NCI-H146 (cell line): ENCODE results near the gene DLG3.

Experiments used
- DNase-seq: peaks from one replicate; lab custom pipeline; 2025; lab: John Stamatoyannopoulos, UW

Gene DLG3

DNA sequence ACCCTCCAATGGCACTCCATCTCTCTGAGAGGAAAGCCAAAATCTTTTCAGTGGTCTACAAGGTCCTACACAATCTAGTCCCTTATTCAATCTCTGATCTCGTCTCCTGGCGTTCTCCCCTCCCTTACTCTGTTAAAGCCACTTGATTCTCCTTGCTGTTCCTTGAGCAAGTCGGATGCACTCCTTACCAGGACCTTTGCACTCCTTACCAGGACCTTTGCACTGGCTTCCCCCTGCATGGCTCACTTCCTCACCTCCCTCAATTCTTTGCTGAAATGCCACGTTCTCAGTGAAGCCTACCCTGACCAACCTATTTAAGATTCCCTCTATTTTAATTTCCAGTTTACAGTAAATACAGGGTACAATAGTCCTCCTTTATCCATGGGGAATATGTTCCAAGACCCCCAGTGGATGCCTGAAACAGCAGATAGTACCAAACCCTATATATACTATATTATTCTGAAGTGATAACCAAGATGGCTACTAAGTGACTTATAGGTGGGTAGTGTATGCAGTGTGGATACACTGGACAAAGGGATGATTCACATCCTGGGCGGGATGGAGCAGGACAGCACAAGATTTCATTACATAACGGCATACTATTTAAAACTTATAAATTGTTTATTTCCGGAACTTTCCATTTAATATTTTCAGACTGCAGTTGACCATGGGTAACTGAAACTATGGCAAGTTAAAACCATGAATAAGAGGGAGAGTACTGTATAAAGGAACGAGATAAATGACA, 6.5 kb upstream of the DLG3 start:
- DNase-seq: no peak

DNA sequence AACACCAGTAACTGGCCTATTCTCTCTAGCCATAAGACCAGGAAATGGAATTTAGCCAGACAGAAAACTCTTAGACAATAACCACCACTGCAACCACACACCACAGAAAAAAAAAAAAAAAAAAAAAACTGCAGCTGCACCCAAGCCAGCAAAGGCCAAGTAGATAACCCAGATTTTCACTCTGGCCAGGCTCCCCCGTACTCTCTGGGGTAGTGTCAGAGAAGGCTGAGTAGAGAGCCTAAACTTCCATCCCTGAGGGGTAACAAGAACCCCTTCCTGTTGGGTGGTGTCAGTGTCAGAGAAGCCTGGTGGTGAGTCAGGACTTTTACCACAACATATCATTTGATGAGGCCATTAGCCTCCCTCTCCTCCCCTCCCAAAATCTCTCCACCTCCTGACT, 5.6 kb upstream of the DLG3 start:
- no peak for DNase-seq

DNA sequence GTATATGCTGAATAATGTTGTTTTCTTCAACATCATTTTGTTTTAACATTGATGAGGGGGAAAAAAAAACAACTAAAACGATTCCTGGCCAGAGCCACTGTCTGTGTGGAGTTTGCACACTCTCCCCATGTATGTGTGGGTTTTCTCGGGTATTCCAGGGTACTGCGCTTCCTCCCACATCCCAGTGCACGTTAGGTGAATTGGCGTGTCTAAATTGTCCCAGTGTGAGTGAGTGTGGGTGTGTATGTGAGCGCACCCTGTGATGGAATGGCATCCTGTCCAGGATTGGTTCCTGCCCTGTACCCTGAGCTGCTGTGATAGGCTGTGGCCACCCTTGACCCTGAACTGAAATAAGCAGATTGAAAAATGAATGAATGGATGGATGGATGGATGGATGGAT, 2.4 kb upstream of the DLG3 start:
- DNase-seq: no peak

DNA sequence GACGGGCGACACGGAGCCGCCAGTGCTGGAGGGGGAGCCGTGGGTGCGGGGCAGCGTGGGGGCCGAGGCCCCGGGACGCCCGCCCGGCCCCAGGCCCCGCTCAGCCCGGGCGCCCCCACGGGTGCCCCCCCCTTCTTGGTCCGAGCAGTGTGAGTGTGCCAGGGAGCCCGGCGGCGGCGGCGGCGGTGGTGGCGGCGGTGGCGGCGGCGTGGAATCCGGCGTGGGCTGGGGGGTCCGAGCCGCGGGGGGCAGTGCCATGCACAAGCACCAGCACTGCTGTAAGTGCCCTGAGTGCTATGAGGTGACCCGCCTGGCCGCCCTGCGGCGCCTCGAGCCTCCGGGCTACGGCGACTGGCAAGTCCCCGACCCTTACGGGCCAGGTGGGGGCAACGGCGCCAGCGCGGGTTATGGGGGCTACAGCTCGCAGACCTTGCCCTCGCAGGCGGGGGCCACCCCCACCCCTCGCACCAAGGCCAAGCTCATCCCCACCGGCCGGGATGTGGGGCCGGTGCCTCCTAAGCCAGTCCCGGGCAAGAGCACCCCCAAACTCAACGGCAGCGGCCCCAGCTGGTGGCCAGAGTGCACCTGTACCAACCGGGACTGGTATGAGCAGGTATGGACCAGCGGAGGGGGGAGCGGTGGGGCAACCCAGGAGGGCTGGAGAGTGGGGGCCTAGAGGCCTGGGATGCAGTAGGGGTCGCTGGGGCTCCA, 466 bp downstream of the DLG3 start:
- DNase-seq: peak; percentile 5

DNA sequence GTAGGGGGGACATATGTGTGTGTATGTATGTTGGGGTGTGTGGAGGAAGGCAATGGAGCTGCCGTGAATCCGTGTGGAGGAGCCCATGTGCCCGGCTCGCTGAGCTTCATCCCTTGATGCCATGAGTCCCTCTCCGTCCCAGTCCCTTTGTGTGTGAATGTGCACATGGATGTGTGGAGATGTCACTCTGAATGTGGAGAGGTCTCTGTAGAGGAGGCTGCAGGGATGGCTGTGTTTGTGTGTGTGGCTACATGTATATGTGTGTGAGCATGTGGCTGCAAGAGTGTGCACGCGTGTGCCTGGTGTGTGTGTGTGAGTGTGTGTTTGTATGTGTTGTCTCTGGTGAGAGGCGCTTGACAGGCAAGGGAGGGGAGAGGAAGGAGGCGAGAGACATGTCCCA, 1.3 kb downstream of the DLG3 start:
- no peak for DNase-seq

DNA sequence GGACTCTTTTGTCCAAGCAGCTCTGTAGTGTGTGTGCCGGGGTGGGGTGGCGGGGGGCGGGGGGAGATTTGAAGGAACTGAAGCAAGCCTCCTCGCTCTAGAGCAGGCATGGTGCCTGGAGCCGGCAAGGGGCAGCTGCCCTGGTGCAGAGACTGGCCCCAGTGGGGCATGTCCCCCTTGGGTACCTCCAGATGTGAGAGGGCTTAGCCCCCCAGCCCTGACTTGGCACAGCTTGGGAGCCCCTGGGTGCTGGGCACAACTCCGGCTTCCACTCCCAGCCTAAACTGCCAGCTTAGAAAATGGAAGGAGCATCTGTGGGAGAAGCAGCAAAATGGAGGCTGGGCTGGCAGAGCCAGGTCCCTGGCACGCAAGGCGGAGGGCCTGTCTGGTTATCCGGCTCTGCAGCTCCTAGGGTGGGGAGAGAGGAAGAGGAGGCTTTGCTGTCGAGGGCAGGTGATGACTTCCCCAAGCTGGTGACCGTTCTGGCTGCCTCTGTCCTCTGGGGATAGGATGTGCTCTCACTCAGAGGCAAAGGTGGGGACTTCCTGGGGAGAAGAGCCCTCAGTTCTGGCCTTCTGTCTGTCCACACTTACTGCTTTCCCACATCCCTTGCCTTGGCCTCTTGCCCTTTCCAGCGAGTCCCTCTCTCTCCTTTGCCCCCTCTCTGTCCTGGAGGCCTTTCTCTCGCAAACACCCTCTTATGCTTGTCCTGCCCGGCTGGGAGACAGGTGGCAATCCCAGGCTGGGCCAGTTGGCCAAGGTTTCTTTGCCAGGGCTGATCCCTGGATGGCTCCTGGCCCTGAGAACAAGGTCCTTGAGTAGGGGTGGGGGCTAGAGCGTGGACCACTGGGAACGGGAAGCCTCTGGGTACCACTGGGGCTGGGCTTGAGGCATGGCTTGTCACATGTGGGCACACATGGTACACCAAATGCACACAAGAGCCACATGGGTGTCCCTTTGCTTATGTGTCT, 2.0 kb downstream of the DLG3 start:
- DNase-seq: no peak

DNA sequence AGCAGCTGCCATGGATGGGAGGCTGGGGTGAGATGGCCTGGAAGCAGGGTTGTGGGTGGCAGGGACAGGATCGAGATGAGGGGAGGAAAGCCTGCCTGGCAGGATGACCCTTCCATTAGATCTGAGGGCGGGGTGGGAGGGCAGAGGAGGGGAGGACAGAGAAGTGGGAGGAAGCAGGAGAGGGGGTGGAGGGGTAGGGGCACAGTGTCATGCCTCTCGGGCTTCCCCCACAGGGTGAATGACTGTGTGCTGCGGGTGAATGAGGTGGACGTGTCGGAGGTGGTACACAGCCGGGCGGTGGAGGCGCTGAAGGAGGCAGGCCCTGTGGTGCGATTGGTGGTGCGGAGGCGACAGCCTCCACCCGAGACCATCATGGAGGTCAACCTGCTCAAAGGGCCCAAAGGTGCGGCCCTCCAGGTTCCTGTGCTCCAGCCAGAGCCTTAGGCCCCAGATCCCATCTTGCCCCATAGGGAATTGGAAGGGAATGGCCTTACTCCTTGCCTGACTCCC, 4.9 kb downstream of the DLG3 start:
- no peak for DNase-seq

DNA sequence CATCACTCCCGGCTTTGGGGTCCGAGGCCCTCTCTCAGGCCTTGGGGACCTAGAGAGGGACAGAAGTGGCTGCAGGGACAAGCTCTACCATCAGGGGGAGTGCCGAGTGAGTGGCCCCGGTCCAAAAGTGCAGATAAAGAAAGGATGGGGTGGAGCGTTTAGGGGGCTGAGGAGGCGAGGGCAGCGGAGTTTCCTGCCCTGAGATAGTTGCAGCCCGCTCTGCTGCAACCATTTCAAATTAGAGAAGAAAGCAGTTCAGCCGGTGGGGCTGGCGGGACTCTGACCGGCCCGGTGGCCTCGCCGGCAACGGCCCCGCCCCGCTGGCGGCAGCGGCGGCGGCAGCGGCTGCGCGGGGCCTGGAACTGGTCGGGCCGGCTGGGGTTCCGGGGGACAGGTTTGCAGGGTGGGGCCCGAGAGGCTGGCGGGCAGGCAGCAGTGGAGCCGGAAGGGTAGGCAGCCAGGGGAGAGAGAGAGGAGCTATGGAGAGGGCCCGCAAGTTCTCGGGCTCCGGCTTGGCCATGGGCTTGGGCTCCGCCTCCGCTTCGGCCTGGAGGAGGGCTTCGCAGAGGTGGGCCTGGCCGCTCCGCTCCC, 7.6 kb downstream of the DLG3 start:
- DNase-seq: peak; percentile 51

DNA sequence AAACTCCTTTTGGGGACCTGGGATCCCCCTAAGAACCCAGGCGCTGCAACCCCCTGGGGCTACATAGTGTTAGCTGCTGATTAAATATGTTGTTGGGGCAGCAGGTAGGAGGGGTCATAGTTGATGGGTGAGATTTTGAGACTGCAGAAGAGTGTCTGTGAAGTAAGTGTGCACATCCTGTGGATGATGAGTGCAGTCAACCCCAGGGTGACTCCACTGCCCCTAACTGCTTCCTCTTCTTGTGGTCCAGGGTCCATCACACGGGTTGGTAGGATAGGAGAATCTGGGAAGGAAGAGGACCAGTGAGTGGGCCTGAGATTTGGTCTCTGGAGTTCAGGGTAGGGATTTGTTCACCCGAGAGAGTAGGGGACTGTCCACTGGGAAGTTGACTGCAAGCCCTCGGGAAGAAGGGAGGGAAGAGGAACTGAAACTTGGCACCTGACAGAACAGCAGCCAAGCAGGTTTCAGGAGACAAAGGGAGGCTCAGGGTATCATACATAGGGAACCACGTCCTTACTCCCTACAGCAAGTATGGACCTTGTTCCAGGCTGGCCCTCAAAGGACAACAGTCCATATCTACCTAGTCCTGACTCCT, 8.5 kb downstream of the DLG3 start:
- no peak for DNase-seq

DNA sequence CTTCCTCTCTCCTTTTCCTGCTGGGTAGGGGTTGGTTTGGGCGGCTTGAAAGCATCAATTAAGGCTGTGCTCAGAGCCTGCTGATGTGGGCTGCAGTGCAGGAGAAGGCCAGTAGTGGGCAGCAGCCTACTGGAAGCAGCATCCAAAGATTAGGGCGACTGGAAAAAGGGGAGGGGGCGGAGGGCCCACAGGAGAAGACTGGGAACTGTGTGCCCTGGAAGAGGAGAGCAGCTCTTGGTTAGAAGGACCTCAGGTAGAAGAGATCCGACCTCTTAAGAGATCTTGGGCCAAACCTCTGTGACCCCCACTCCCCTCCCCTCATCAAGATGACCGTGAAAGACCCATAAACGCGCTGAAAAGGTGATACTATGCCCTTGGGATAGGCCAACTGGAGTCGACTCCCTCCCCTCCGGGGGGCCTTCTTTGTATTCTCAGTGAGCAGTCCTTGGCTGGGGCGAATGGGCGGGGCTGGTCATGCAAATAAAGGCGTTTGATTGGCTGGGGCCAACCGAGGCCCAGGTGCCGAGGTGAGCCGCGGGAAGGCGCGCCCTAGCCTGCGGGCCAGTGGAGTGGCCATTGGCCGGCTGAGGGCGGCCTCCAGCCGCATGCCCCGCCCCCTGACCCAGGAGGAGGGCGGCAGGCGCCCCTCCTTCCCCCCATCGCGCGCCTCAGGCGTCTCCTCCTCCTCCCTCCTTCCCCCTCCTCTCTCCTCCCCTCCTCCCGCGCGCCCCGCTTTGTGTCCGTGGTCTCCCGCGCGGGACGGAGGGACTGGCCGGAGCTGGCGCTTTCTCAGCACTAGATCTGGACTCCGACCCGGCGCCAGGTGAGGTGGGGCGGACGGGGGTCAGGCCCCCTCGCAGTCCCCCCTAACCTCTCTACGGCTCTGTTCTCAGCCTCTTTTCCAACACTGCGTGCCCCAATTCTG, 10.1 kb downstream of the DLG3 start:
- DNase-seq: peak; percentile 98

DNA sequence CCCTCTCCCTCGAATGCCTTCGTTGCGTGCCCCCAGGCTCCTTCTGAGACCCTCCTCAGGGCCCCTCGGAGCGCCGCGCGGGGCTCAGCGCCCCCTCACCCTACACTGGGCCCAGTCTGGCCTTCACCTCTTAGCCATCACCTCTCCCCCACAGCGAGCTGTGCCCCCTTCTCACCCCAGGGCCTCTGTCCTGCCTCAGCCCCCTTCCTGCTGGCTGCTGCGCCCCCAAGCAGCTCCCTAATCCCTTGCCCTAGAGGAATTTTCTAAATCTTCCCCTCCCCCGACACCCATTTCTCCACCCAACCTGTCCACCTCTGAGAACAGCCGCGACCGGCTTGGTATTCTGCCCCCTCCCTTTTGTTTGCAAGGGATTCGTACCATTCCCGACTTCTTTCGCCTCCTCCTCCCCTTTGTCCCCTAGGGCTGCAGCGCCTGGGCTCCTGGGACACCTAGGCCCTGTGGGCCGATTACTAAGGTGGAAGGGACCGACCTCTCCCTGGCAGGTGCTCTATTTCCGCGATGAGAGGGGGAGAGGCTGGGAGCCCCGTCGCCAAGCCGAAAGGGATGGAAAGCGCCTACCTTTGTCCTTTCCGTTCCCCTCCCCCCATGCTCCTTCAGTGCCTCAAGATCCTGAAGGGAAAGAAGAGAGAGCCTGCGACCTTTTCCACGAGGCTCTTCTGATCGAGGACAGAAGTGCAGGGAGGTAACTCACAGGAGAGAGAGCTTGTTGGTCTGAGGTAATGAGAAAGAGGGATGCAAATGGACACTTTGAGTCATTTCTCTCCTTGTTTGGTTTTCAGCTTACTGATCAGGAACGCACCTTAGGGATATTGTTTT, 10.9 kb downstream of the DLG3 start:
- DNase-seq: peak; percentile 57

DNA sequence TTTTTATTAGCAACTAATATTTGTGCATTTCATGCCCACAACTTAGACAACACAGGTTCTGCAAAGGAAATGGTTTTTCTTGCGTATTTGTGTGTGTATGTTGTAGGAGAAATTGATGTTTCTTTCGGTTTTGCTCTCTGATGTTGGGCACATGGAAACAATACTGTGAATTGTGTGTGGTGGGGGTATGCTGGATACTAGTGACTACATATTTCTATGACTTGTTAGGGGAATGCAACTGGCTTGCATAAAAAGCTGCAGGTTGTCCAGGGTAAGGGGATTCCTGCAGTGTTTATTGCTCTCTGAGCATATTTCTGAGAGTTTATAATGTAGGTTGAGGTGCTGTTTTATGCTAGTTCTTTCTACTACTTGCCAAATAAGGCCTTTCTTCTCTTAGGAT, 11.6 kb downstream of the DLG3 start:
- no peak for DNase-seq

DNA sequence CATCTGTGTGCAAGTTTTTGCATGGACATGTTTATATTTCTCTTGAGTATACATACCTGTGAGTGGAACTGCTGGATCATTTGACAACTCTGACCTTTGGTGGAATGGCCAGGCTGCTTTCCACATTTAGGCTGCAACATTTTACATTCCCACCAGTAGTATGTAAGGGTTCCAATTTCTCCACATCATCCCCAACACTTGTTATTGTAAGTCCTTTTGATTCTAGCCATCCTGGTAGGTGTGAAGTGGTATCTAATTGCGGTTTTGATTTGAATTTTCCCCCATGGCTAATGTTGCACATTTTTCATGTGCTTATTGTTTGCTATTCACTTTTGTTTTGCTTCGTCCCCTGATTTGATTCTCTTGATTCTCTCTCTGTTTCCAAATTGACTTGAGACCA, 16.4 kb downstream of the DLG3 start:
- no peak for DNase-seq

DNA sequence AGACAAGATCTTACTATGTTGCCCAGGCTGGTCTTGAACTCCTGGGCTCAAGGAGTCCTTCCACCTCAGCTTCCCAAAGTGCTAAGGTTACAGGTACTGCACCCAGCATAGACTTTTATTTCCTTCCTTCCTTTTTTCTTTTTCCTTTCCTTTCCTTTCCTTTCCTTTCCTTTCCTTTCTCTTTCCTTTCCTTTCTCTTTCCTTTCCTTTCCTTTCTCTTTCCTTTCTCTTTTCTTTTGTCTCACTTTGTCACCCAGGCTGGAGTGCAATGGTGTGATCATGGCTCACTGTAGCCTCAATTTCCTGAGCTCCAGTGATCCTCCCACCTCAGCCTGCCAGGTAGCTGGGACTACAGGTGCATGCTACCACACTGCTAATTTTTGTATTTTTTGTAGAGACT, 19.4 kb downstream of the DLG3 start:
- no peak for DNase-seq

DNA sequence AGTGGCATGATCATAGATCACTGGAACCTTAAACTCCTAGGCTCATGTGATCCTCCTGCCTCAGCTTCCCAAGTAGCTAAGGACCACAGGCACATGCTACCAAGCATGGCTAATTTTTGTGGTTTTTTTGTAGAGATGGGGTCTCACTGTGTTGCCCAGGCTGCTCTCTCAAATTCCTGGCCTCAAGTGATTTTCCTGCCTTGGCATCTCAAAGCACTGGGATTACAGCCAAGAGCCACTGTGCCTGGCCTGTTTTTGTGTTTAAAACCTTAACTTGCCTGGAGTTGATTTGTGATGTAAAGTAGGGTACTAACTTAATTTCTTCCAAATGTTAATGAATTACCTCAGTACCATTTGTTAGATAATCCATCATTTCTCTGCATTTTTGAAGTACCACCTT, 22.3 kb downstream of the DLG3 start:
- DNase-seq: no peak

DNA sequence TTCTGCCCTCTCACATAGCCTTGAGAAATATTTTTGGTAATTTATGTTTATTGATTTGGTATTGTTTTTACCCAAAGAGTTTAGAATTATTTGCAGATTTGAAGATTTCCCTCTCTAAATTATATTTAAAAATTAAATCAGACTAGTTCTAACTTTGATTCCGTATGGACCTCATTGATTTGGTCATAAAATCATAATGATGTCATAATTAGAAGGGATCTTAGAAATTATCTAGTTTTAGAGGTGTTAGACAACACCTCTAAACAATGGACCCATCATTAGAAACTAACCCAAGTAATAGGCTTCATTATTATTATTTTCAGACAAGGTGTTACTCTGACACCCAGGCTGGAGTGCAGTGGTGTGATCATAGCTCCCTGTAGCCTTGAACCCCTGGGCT, 24.1 kb downstream of the DLG3 start:
- no peak for DNase-seq

DNA sequence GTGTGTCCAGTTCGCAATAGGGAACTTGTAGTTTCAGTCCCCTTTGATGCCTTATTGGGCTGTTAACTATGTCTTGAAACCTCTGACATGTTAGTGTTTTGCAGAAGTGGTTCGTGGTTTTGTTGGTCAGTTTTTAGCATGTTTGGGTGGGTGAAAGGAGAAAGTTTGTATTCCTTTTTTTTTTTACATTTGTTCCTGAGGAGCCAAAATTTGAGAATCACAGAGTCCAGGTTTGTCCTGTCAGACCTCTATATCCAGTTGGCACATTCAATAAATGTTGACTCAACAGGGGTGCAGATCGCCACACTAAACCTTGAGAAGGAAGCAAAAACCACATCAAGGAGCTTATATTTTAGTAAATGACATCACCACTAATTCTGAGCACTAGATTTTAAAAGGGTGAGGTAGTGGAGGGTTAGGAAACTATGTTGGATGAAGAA, 26.2 kb downstream of the DLG3 start:
- DNase-seq: no peak

DNA sequence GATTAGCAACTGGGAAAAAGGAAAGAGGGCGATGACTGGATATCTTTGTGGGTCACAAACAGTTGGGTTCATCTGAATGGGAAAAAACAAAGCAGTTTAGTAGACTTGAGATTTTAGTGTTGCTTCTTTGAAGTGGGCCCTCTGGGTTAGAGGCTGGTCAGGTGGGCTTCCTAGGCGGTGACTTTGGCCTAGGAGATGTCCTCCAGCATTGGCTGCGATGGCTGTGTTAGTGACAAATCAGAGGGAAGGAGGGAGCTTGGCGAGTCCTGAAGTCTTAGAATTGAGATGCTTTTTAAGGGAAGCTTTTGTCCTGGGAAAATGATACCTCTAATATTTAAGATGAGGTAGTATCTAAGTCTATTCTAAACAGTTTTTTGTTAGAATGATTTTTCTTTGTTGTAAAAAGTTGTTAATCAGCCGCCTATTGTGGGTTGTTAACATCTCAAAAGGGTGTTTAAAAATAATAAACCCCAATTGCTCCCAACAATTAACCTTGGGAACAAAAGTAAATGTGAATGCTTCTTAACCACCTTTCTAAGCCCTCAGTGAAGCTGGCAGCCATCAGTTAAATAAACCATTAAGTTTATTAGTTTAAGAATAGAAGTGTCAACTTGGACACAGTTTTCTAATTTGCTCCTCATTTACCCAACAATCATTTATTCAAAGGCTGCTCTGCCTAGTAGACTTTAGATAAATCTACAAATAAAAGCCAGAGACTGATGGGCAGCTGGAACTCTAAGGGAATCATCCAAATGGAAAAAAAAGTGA, 31.7 kb downstream of the DLG3 start:
- DNase-seq: peak; percentile 1
